Eye (tissue), 1 donor: Measurements from ENCODE around the gene MED13L.

Source experiments
- DNase-seq: peaks from one replicate; pipeline ENCODE4 v3.0.0-alpha.2; 2015

MED13L gene

DNA sequence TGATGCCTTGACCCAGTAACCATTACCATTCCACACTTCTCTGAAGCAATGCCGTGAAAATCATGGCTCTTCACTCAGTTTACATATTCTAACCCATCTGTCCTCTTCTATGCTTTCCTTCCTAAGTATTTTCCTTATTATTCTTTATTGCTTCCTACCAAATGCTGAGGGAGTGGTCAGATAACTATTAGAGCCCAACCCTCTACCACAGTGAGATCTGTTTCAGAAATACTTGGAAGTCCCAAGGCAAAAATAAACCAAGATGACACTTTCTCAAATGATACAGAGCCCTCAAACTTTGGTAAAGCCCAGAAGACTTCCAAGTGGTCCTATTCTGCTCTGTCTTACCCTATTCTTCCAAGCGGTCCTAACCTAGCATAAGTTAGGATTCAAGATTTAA is 68.0 kb downstream of the MED13L start:
- DNase-seq = no peak

DNA sequence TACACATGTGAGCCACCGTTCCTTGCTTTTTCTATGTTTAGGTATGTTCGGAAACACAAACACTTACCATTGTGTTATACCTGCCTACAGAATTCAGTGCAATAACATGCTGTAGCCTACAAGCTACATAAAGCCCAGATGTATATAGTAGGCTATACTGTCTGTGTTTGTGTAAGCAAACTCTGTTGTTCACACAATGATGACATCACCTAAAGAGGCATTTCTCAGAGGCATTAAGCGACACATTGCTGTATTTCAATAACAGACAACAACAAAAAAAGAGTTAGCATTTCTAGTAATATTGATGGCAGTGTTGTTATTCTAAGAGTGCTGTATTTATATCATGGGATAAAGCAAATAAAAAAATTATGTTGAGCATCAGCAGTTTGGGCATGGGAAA is 70.2 kb downstream of the MED13L start:
- DNase-seq = no peak

DNA sequence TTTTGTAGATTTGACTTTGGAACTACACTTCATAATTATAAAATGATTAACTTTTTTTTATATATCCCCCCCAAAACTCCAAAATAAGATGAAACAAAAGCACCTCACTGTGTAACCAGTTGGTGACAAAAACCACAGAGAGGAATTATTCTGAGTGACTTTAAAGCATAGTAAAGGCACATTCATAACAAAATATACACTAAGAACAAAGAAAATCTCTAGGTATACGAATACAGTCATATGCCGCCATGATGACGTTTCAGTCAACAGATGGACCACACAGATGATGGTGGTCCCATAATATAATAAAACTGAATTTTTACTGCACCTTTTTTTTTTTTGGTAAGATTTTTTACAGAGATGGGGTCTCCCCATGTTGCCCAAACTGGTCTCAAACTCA is 70.7 kb downstream of the MED13L start:
- DNase-seq = no peak

DNA sequence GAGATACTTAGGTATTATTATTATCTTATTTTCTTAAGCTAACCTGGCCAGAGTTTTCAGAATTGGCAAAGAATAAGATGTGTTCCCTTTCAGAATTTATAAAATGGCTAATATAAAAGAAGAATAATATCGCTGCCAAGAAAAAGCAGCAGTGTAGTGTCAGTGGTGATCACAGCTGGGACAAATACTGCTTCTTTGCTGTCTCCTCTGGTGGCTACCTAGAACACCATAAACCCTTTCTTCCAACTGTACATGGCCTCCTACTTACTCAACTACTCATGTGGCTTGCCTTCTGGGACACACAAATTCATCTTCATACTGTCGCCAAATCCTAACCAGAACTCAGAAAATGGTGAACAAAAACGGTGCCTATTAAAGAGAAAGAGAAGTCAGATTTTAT is 72.7 kb downstream of the MED13L start:
- no peak for DNase-seq

DNA sequence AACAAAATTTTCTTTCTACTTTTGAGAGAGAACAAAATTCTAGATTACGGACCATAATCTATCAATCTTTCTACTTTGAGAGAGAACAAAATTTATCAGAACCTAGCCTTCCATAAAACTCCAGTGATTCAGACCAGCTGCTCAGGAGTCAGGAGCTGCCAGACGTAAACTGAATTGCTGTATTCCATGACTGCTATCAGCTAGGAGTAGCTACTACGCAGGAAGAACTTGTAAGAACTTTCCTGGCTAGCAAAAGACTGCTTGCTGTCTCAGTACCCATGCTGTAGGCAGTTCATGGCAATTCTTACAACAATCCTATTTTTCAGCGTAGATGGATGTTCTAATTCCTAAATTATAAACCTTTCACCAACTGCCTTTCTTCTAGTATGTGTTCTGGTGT is 73.3 kb downstream of the MED13L start:
- DNase-seq = no peak

DNA sequence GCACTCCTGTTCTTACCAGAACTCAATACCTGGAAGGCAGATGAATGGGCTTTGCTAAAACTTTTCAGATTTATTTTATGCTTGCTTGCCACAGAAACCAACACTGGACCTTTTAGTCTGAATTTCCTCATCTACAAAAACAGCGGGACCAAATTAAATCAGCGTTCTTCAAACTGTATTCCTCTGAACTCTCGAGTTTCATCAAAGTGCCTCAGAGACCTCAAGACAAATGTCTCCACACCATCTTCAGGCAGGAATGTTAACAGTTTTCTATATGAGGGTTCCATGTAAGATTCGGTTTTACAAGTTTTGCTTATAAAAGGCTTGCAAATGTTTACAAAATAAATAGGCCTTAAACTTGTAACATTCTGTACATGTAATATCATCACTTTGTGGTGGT is 74.6 kb downstream of the MED13L start:
- DNase-seq = peak; percentile 20

DNA sequence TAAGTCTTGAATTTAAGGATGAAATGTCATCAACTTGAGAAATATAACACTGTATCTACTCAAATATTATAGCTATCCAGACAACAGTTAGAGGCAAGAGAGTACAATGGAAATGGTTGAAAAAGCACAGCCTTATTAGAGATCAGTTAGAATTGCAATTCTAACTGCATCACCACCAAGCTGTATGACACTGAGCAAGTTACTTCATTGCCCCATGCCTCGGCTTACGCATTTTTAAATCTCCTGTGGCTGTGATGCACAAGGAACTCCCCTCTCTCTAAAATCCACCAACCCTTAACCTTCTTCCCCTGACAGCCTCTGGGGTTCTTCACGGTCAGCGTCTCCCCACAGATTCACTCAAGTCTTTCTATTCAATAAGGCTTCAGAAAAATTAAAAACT is 75.1 kb downstream of the MED13L start:
- peak; percentile 20 for DNase-seq

DNA sequence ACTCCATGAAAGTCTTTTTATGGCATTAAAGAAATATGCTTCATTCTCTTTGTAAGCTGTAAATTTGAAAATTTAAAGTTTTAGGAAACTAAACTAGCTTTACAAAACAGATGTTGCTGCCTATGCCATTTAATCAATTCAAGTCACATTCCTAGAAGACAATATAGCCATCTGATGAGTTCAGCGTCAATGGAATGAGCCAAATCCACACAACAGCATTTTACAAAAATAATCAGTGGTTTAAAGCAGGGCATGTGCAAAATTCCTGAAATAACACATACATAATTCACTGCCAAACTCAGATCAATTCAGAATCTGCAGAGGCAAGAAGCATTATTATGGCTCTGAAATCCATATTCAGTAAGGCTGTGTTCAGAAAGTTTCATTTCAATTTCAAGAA is 75.6 kb downstream of the MED13L start:
- DNase-seq = peak; percentile 32

DNA sequence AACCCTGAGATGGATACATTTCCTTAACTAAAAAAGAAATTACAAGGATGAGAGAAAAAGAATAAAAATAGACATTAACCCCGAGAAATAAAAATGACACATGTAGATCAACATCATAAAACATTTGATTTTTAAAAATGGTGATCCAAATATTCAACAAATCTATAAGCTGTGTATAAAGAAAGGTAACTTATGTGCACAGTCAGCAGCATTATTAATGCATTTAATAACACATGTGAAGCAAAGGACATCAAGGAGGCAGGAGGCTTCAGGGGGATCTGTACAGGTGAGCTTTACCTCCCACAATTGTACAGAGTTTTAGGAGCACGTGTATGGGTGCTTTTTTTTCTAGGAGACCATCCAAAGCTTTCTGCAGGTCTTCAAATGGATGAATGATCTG is 76.1 kb downstream of the MED13L start:
- DNase-seq = no peak

DNA sequence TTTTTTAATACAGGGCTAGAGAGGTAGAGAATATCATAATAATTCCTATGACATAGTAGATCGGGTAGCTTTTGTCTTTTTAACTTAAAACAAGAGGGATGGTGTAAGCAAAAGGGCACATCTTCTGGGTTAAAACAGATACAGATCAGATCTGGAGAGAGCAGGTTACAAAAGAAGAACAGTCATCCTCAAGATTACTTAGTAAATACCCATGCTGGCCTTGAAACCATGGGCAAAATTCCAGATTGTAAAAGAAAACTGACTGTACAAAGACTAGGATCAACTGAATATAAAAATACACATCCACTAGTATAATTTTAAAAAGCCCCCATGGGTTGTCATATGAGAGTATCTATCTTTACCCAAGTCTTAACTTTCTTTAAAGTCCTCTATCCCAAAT is 76.7 kb downstream of the MED13L start:
- DNase-seq = no peak

DNA sequence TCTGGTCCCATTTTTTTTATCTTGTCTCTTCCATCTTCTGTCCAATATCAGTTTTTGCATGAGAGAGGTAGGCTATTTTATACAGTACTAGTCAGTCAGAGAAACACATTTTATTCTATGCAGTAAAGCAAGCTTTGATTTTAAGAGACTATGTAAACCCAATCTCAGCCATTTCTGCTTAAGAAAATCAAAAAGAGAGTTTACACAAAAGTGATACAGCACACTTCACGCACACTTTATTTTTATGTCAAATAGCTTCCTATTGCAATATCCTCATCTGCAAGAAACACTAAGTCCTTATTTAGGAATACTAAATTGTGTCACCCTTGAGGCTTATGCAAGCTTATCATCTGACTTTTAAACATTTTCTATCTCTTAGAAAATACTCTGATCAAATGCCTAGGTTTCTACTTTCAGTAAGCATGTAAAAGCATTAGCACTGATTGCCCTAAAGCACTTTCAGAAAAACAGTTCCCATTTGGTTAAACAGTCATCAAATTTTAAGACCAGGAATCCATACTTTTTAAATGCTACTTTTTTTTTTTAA is 78.3 kb downstream of the MED13L start:
- no peak for DNase-seq

DNA sequence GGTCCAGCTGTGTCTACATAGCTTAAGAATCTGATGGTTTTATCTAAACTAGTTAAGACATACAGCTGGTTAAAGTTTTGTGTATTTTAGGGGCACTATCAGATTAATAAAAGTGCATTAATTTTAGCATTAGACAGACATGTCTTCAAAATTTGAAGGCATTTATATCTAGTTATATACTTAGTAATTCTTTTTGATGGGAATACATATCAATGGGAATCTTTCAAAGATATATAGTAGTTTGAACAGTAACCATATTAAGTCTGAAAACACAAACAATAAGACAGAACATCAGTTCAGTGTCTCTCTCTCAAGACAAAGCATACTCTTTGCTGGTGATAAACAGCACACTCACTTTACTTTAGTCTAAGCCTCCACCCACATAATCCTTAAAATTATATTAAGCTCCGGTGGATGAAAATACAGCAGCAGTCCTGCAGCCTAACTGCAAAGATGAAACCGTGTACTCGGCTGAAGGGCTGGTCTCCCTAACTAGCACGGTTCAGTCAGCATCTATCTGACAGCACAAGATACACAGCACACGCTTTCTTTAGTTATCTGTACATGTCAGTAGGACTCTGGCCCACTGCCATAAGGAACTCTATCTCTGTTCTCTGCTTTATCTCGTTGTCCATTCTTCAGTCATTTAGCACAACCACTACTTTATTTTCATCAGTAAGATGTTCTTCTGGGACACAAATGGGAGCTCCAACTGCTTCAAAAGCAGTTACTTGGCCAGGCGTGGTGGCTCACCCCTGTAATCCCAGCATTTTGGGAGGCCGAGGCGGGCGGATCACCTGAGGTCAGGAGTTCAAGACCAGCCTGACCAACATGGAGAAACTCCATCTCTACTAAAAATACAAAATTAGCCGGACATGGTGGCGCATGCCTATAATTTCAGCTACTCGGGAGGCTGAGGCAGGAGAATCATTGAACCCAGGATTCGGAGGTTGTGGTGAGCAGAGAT is 80.5 kb downstream of the MED13L start:
- no peak for DNase-seq

DNA sequence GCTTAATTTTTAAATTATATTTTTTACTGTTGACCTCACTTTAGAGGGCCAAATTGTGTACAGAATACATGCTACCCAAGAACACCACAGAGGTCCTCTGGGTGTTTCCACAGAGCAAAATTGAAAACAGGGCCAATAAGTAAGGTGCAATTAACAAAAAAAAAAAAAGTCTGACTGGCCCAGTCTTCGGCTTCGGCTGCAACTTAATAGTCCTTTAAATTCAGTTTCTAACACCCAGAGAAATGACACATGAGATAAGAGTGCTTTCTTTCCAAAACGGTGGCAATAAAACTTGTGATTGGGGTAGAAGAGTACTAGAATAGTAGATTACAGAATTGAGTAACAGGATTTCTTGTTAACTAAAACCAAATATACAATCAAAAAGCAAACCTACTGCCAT is 81.3 kb downstream of the MED13L start:
- no peak for DNase-seq

DNA sequence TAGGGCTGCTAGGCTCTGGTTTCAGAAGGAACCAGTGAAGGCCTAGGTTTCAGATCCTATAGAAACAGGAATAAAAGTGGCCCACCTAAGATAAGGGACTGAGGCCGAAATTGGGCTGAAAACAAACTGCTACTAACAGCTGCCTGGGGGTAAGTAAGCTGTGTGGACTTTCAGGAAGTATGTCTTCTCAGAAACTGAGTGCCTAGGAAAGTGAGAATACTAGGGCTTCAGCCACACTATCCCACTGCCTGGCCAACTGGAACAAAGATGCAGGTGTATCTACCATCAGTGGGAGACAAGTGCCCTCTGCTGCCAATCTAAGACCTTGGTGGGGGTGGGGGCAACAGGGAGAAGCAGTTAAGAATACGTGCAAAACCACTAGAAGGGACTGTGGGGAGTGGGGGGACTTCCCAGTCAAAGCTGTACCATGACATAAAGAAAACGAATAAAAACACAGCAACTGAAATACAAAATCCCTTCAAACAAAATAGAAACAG is 82.5 kb downstream of the MED13L start:
- DNase-seq = no peak

DNA sequence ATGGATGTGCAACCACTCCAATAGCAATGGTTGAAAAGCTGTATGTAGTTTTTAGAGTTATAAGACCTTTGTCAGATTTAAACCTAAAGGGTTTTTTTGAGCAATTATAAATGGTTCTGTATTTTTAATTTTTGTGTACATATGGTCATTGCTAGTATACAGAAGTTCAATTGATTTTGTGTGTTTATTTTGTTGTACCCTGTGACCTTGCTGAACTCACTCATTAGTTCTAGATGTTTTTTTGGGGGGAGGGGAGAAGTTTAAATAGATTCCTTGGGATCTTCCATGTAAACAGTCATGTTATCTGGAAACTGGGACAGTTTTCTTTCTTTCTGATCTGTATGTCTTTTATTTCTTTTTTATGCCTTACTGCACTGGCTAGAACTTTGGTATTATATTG is 87.8 kb downstream of the MED13L start:
- DNase-seq = no peak

DNA sequence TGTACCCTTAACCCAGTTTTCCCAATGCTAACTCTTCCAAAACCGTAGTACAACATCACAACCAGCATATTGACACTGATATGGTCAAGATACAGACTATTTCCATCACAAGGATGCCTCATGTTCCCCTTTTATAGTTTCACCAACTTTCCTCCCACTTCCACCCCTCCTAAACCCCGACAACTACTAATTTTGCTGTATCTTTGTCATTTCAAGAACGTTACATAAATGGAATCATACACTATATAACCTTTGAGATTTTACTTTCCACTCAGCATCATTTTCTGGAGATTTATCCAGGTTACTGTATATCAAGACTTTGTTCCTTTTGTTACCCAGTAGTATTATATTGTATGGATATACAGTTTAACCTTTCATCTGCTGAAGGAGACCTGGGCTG is 88.9 kb downstream of the MED13L start:
- no peak for DNase-seq

DNA sequence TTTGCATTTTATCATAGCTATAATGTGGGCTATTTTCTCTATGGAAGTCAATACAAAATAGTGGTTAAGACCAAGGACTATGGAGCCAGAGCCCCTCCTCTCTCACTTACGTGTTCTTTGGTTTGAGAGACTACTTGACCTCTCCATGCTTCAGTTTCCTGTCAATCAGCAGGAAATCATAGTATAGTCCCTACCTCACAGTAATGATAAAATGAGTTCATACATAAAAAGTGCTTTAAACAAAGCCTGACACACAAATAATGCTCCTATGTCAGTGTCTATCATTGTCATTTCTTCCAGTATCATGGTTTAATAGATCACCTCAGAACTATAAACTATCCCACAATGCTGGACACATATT is 90.4 kb downstream of the MED13L start:
- DNase-seq = peak; percentile 41

DNA sequence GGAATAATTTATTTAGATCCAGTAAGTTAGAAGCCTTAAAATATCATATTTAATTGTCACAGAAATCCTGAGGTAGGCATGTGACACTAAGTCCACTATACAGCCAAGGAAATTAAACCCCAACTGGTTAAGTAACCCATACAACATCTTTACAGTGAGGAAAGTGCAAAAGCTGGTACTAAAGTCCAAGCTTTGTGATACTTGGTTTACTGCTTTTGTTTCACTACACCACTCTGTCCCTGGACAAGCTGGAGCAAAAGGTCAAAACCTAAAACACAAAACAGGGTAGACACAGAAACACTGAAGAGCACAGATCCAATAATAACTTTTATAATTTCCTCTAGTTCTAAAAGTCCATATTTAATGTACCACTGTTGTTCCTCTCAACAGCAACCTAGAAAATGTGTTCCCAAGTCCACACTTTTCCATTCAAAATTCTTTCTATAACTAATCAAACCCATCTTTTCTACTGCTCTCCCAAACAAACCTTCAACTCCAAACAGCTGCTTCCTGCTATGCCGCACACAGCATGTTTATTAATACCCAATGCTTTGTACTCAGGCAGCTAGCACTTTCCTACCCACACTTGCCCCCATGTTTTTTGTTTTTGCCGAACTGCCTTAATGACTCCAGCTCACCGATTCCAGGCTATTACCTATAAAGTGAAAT is 90.9 kb downstream of the MED13L start:
- no peak for DNase-seq

DNA sequence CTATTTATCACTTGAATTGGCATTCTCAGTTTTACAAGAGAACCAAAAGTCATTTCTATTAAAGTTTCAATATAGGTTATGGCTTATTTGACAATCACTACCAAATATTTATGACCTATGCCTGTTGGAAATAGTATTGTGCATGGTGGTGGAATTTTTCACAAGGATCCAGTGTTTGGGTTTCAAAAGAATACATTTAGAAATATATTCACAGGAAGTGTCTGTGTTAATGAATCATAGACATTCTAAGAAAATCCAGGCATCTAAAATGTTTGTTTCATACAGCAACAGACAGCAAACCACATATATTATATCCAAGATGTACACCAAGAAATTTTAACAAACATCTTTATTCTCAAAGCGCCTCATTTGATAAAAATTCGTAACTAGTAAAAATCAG is 92.7 kb downstream of the MED13L start:
- no peak for DNase-seq

DNA sequence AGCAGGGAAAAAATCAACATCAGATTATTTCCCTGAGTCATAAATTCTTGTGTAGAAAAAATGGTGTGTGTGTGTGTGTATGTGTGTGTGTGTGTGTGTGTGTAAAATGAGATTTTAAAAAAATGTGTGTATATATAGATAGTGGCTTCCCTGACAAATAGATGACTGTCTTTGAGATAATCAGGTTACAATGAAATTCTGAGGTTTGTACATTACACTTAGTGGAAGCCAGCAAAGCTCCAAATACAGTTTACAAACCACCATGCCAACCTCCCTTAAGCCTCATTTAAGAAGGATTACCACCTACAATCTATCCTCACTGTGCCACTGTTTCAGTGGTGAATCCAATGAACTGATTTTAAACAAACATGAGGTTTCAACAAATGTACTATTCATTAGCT is 93.8 kb downstream of the MED13L start:
- no peak for DNase-seq

DNA sequence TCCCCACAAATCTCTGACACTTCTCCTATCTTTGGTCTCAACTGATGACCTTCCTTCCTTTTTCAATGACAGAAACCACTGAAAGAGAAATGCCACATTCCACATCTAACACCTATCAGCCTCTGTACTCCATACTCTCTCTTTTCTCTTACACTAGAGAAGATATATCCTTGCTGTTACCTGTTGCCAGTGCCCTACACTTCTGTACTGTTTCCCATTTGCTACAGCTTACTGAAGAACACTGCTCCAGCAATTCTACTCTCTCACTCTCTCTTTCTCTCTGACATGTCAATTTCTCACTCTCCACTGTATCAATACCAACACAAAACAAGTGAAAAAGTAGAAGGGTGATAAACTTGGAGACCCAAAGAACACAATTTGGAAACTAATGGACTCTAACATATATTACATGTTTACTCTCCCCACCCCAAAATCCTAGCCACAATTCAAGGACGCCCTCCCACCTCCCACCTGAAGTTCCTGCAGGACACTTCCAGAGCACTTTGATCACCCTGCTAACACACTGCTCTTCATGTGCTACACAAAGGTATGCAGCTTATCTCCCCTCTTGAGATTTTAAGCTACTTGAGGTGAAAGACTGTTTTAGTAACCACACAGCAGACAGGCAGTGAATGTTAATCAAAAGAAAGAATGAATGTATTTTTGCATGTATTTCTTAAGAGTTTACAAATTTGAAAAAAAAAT is 95.0 kb downstream of the MED13L start:
- DNase-seq = no peak

DNA sequence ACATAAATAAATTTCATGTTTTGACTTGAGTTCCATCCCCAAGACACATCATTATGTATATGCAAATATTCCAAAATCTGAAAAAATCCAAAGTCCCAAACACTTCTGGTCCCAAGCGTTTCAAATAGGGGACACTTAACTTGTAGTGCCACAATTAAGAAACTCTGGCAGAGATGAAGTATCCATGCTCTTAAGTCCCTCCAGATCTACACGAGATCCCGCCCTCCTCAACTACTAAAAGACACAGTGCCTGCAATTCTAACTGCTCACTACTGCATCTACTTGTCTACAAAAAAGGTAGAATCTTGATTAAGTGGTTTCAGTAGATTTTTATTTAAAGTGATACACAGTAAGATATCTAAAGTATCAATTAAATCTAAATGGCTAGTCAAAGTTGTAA is 97.0 kb downstream of the MED13L start:
- no peak for DNase-seq

DNA sequence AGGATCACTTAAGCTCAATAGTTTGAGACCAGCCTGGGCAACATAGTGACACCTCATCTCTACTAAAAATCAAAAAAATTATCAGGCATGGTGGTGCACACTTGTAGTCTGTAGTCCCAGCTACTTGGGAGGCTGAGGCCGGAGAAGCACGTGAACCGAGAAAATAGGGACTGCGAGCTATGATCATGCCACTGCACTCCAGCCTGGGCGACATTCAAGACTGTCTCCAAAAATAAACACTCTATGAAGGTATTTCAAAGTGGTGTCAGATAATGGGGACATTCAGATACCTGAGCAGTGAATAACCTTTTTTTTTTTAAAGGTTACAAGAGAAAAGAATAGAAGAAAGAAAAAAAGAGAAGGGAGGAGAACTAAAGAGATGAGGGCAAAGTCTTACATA is 98.1 kb downstream of the MED13L start:
- DNase-seq = no peak
